H1 (cell line): ENCODE results near the gene TIMD4. TPM values are rescaled to one million over a fixed set of nuclear protein-coding genes. Genes with fewer than 3 reads are reported as not detected.

Experiments
- CTCF ChIA-PET: fragments of 300-600 bp; sonication (Branson Sonifier 250); formaldehyde crosslinking; loops from one replicate; lab custom pipeline; 2021; ENCODE audit not compliant: partially characterized antibody; lab: Charles Lee
- POLR2A ChIA-PET: fragments of 300-600 bp; sonication (Branson Sonifier 250); formaldehyde crosslinking; loops from one replicate; lab custom pipeline; 2021; ENCODE audit warnings: inconsistent platforms; ENCODE audit not compliant: partially characterized antibody; lab: Charles Lee
- DNase-seq, 2 experiments: peaks; one replicate each; pipeline versions ENCODE4 v3.0.0 to v3.0.0-alpha.2; 2010 to 2022; ENCODE audit warnings: low spot score in 2 of 2, low read depth in 1 of 2, mixed read lengths in 1 of 2
- FAIRE-seq: peaks from 2 replicates; lab custom pipeline; 2011; peaks lifted over from hg19 to GRCh38; lab: Jason Lieb, UNC
- H2AFZ ChIP-seq: 2 replicates; pipeline ENCODE4 v1.8.1; 2012; ENCODE audit warnings: low read length, inconsistent platforms
- H2AK5ac ChIP-seq: 2 replicates; pipeline ENCODE4 v1.6.1; 2013; ENCODE audit warnings: low read depth, low read length
- H2BK120ac ChIP-seq: replicated peaks from 2 replicates; pipeline ENCODE3; 2013; ENCODE audit warnings: low read depth, low read length, inconsistent platforms
- H2BK12ac ChIP-seq: 2 replicates; pipeline ENCODE4 v1.6.1; 2013; ENCODE audit warnings: low read depth, low read length
- H2BK15ac ChIP-seq: 2 replicates; pipeline ENCODE4 v1.6.1; 2013; ENCODE audit warnings: low read length
- H2BK20ac ChIP-seq: 2 replicates; pipeline ENCODE4 v1.6.1; 2013; ENCODE audit warnings: low read length
- H2BK5ac ChIP-seq: 2 replicates; pipeline ENCODE4 v1.6.1; 2013; ENCODE audit warnings: low read depth, low read length
- H3K14ac ChIP-seq: 2 replicates; pipeline ENCODE4 v1.6.1; 2013; ENCODE audit warnings: inconsistent platforms; ENCODE audit not compliant: insufficient read length
- H3K18ac ChIP-seq: 2 replicates; pipeline ENCODE4 v1.6.1; 2013; ENCODE audit warnings: low read length; ENCODE audit errors: extremely low read depth
- H3K23ac ChIP-seq: 2 replicates; pipeline ENCODE4 v1.6.1; 2013; ENCODE audit warnings: inconsistent platforms; ENCODE audit not compliant: insufficient read length
- H3K23me2 ChIP-seq: 2 replicates; pipeline ENCODE4 v1.6.1; 2013; ENCODE audit warnings: low read depth, low read length
- H3K27ac ChIP-seq: 2 replicates; pipeline ENCODE4 v1.6.1; 2011; ENCODE audit warnings: low read depth, low read length, inconsistent platforms
- H3K27me3 ChIP-seq, 4 experiments: replicated peaks in 1 of 4; 1 replicate in 1 of 4; 2 replicates in 3 of 4; pipeline versions ENCODE4 v1.6.1 to v1.8.1; 2011 to 2013; ENCODE audit warnings: low read length in 3 of 4, mild to moderate bottlenecking in 3 of 4, inconsistent platforms in 2 of 4, mixed read lengths in 2 of 4, moderate library complexity in 1 of 4; ENCODE audit not compliant: control insufficient read depth in 3 of 4, insufficient read depth in 3 of 4; ENCODE audit errors: extremely low read depth in 1 of 4
- H3K36me3 ChIP-seq, 4 experiments: 2 replicates each; pipeline versions ENCODE4 v1.6.1 to v1.8.1; 2011 to 2013; ENCODE audit warnings: mild to moderate bottlenecking in 4 of 4, low read length in 3 of 4, moderate library complexity in 2 of 4, control low read depth in 1 of 4, inconsistent platforms in 1 of 4; ENCODE audit not compliant: insufficient read depth in 4 of 4, control insufficient read depth in 2 of 4
- H3K4ac ChIP-seq: replicated peaks from 2 replicates; pipeline ENCODE3; 2013; ENCODE audit warnings: low read length, low read depth, mixed read lengths, inconsistent platforms; ENCODE audit not compliant: insufficient read length
- H3K4me1 ChIP-seq, 4 experiments: replicated peaks in 1 of 4; 1 replicate in 1 of 4; 2 replicates in 3 of 4; pipeline versions ENCODE4 v1.6.1 to v1.8.1; 2011 to 2013; ENCODE audit warnings: low read length in 3 of 4, inconsistent platforms in 2 of 4, mixed read lengths in 1 of 4; ENCODE audit not compliant: insufficient read depth in 4 of 4, control insufficient read depth in 3 of 4
- H3K4me2 ChIP-seq, 2 experiments: 2 replicates each; pipeline versions ENCODE4 v1.6.1 to v1.8.1; 2011 to 2013; ENCODE audit warnings: low read depth in 2 of 2, low read length in 2 of 2, control low read depth in 1 of 2, inconsistent platforms in 1 of 2, mild to moderate bottlenecking in 1 of 2; ENCODE audit not compliant: insufficient read depth in 1 of 2
- H3K4me3 ChIP-seq, 4 experiments: fragments of 200-600, 300-600 bp in 1 of 4; sonication (generic), shearing (Covaris generic), sonication (Bioruptor Twin) in 1 of 4; 2 replicates each; pipeline versions ENCODE4 v1.5.1 to v1.8.1; 2011 to 2016; ENCODE audit warnings: low read length in 4 of 4, low read depth in 3 of 4, control low read depth in 2 of 4, inconsistent platforms in 2 of 4, mild to moderate bottlenecking in 2 of 4, mixed read lengths in 1 of 4, moderate library complexity in 1 of 4; ENCODE audit not compliant: insufficient read depth in 2 of 4; ENCODE audit errors: extremely low read depth in 1 of 4
- H3K56ac ChIP-seq: replicated peaks from 2 replicates; pipeline ENCODE3; 2013; ENCODE audit warnings: low read depth, mild to moderate bottlenecking, mixed read lengths, low read length, inconsistent platforms; ENCODE audit not compliant: insufficient read length
- H3K79me1 ChIP-seq: 2 replicates; pipeline ENCODE4 v1.6.1; 2013; ENCODE audit warnings: low read depth, low read length, control low read depth
- H3K79me2 ChIP-seq, 2 experiments: 2 replicates each; pipeline versions ENCODE4 v1.6.1 to v1.8.1; 2012 to 2013; ENCODE audit warnings: low read length in 2 of 2, mild to moderate bottlenecking in 2 of 2, inconsistent platforms in 1 of 2; ENCODE audit not compliant: insufficient read depth in 2 of 2, control insufficient read depth in 1 of 2
- H3K9ac ChIP-seq, 4 experiments: replicated peaks in 1 of 4; 1 replicate in 1 of 4; 2 replicates in 3 of 4; pipeline versions ENCODE4 v1.6.1 to v1.8.1; 2011 to 2013; ENCODE audit warnings: low read depth in 3 of 4, low read length in 3 of 4, control low read depth in 2 of 4, mild to moderate bottlenecking in 2 of 4, moderate library complexity in 2 of 4, inconsistent platforms in 1 of 4; ENCODE audit errors: extremely low read depth in 1 of 4
- H3K9me3 ChIP-seq, 2 experiments: 2 replicates each; pipeline versions ENCODE4 v1.6.1 to v1.8.1; 2012 to 2013; ENCODE audit warnings: mild to moderate bottlenecking in 2 of 2, moderate library complexity in 2 of 2, control low read depth in 1 of 2, inconsistent platforms in 1 of 2, low read depth in 1 of 2, low read length in 1 of 2, mixed read lengths in 1 of 2; ENCODE audit not compliant: insufficient read depth in 2 of 2
- H4K20me1 ChIP-seq, 2 experiments: replicated peaks in 1 of 2; 2 replicates each; pipeline versions ENCODE3 to v1.8.1; 2011 to 2013; ENCODE audit warnings: inconsistent platforms in 2 of 2, low read length in 2 of 2, mild to moderate bottlenecking in 1 of 2; ENCODE audit not compliant: insufficient read depth in 2 of 2, control insufficient read depth in 1 of 2
- H4K5ac ChIP-seq: 2 replicates; pipeline ENCODE4 v1.6.1; 2013; ENCODE audit warnings: low read length, low read depth, mixed read lengths, inconsistent platforms; ENCODE audit not compliant: insufficient read length
- H4K8ac ChIP-seq: 2 replicates; pipeline ENCODE4 v1.8.0; 2013; ENCODE audit warnings: mild to moderate bottlenecking, moderate library complexity, low read length, inconsistent platforms; ENCODE audit not compliant: insufficient read depth; ENCODE audit errors: extremely low read depth
- H4K91ac ChIP-seq: replicated peaks from 2 replicates; pipeline ENCODE3; 2013; ENCODE audit warnings: low read length, mixed read lengths, inconsistent platforms; ENCODE audit not compliant: insufficient read length
- BCL11A ChIP-seq, 2 experiments: IDR thresholded peaks; one replicate each; pipeline ENCODE4 v1.6.1; 2011; ENCODE audit warnings: low read depth in 2 of 2, low read length in 2 of 2, mild to moderate bottlenecking in 2 of 2
- CTBP2 ChIP-seq: IDR thresholded peaks from 2 replicates; pipeline ENCODE4 v1.7.0; 2011; ENCODE audit warnings: borderline replicate concordance, mild to moderate bottlenecking, moderate library complexity, mixed read lengths, low read length; ENCODE audit not compliant: insufficient read depth, insufficient read length
- TBP ChIP-seq: IDR thresholded peaks from 2 replicates; pipeline ENCODE4 v1.6.1; 2011; ENCODE audit warnings: low read depth, low read length, improper control_type of control experiment
- WGBS, 2 experiments: shearing (Covaris generic) in 1 of 2; methylation state at CpG; one replicate each; pipeline versions ENCODE4 v1.1.6 to v1.1.7; 2013 to 2015; ENCODE audit warnings: low lambda C conversion rate in 2 of 2, mixed read lengths in 2 of 2, inconsistent platforms in 1 of 2, low coverage in 1 of 2, missing lambda C conversion rate in 1 of 2; ENCODE audit not compliant: insufficient replicate concordance in 2 of 2, insufficient coverage in 1 of 2, insufficient read length in 1 of 2; ENCODE audit errors: extremely low coverage in 1 of 2, missing lambda C conversion rate in 1 of 2; 5-methylcytosine and 5-hydroxymethylcytosine counted together
- polyA plus RNA-seq, 7 experiments: library from polyadenylated mRNA; depleted of rRNA in 3 of 7; stranded (reverse) in 5 of 7; unstranded in 2 of 7; fragments of >200 nt in 5 of 7; fragments of 200-250 nt in 2 of 7; gene quantifications; 1 replicate in 5 of 7; 2 replicates in 1 of 7; 4 replicates in 1 of 7; pipeline versions ENCODE4 v1.2.1 to v1.2.3, GENCODE V29; 2011 to 2013; ENCODE audit warnings: missing spikeins in 2 of 7, mixed read lengths in 2 of 7
- total RNA-seq: library from RNA; stranded (reverse); fragmentation: NEBNext Ultra II Directional; extraction: Animal tissue kit (Norgen Biotek cat#: 25700); gene quantifications from 2 replicates; pipeline ENCODE4 v1.2.1, GENCODE V29; 2021

Gene TIMD4
- total and polyA plus RNA-seq, 2 of the 8 experiments (the other 6 are each of a cell fraction or from before 2014, with no cell fraction given) = not detected

DNA sequence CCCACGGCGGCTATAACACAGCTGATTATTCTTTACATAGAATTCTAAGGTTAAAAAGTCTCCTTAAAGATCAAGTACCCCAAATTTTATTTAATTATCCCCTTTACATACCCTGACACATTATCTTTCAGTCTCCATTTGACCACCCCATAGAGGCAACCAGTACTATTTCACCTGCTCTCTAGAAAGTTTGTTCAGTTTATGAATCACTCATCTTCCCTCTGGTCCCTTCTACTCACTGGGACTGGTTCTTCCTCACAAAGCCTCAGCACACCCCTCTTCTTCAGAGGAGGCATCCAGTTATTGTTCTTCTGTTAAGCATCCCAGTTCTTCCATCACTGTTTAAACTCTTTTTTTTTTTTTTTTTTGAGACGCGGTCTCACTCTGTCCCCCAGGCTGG is 70.2 kb downstream of the TIMD4 start:
- no peak overlapping the region for H3K18ac ChIP-seq
- H2BK120ac ChIP-seq = no peak overlapping the region
- no peak overlapping the region for H3K4ac ChIP-seq
- no peak overlapping the region for H2BK20ac ChIP-seq
- H3K36me3 ChIP-seq = no peaks in the 10 kb centered on the region
- ChIA-PET CTCF (interaction anchor here (0.7 to 1.6 kb wide), 3 partner anchors 11 to 62 kb away, joined by 3 to 5 read pairs (median 4); no protein-coding TSS in a partner anchor), POLR2A (no interaction called here)
- no peak overlapping the region for H3K4me3 ChIP-seq
- no peaks in the 10 kb centered on the region for H4K20me1 ChIP-seq
- DNase-seq = no peak
- 100% methylated on average over 2 of the region's 4 CpGs; no CpG with 5 or more reads in 1 of the 2 experiments for WGBS, 2 experiments
- H2BK5ac ChIP-seq = no peak overlapping the region
- H3K14ac ChIP-seq = no peak overlapping the region
- no peaks in the 10 kb centered on the region for H3K9me3 ChIP-seq
- H3K27me3 ChIP-seq = no peaks in the 10 kb centered on the region
- no peak overlapping the region for H4K91ac ChIP-seq
- H3K23ac ChIP-seq = no peak overlapping the region
- no peak overlapping the region for H2AK5ac ChIP-seq
- H3K4me2 ChIP-seq = no peak overlapping the region
- FAIRE-seq = no peak
- H2BK15ac ChIP-seq = no peak overlapping the region
- no peak overlapping the region for H3K9ac ChIP-seq
- H3K4me1 ChIP-seq = no peaks in the 10 kb centered on the region
- H3K23me2 ChIP-seq = no peaks in the 10 kb centered on the region
- H2AFZ ChIP-seq = no peak overlapping the region
- no peak overlapping the region for H4K5ac ChIP-seq
- H4K8ac ChIP-seq = no peak overlapping the region
- H3K79me2 ChIP-seq = no peaks in the 10 kb centered on the region
- H2BK12ac ChIP-seq = no peak overlapping the region
- H3K79me1 ChIP-seq = no peaks in the 10 kb centered on the region
- no peak overlapping the region for H3K27ac ChIP-seq
- TF ChIP-seq CTBP2 = no peak
- no peak for TF ChIP-seq BCL11A (IDR thresholded peaks at IDR 0.05; ENCODE audit: low read depth in 2 of 2, low read length in 2 of 2)
- no peak for TF ChIP-seq TBP
- H3K56ac ChIP-seq = no peak overlapping the region
